Mesenchymal stem cell (in vitro differentiated cells and primary cell): ENCODE measurements around the gene PRR27.
A peak's percentile ranks its signal among the peaks of the same experiment; 100 is the strongest.

Experiments used
- DNase-seq: peaks from one replicate; pipeline ENCODE4 v3.0.0-alpha.2; 2013
- H2AFZ ChIP-seq: one replicate; pipeline ENCODE4 v1.6.1; 2013; ENCODE audit warnings: low read depth, mild to moderate bottlenecking, control low read depth, inconsistent platforms, low read length, moderate library complexity
- H2AK5ac ChIP-seq: 2 replicates; pipeline ENCODE4 v1.6.1; 2013; ENCODE audit warnings: low read length, moderate library complexity, mild to moderate bottlenecking, inconsistent platforms; ENCODE audit not compliant: severe bottlenecking
- H2BK120ac ChIP-seq: one replicate; pipeline ENCODE4 v1.6.1; 2013; ENCODE audit warnings: low read depth, mild to moderate bottlenecking, inconsistent platforms, low read length, moderate library complexity
- H2BK12ac ChIP-seq, 2 experiments: one replicate each; pipeline ENCODE4 v1.6.1; 2013; ENCODE audit warnings: inconsistent platforms in 2 of 2, low read length in 2 of 2, mild to moderate bottlenecking in 2 of 2, moderate library complexity in 2 of 2, control low read depth in 1 of 2
- H2BK15ac ChIP-seq: one replicate; pipeline ENCODE4 v1.6.1; 2013; ENCODE audit warnings: mild to moderate bottlenecking, low read depth, inconsistent platforms; ENCODE audit not compliant: poor library complexity, severe bottlenecking
- H2BK5ac ChIP-seq: 2 replicates; pipeline ENCODE4 v1.6.1; 2013; ENCODE audit warnings: low read depth, mild to moderate bottlenecking, low read length, control low read depth, inconsistent platforms; ENCODE audit not compliant: poor library complexity, severe bottlenecking
- H3K14ac ChIP-seq, 2 experiments: one replicate each; pipeline ENCODE4 v1.6.1; 2013; ENCODE audit warnings: inconsistent platforms in 2 of 2, low read length in 2 of 2, control low read depth in 1 of 2, mild to moderate bottlenecking in 1 of 2, moderate library complexity in 1 of 2
- H3K18ac ChIP-seq, 2 experiments: one replicate each; pipeline ENCODE4 v1.6.1; 2013; ENCODE audit warnings: inconsistent platforms in 2 of 2, low read length in 2 of 2, control low read depth in 1 of 2, low read depth in 1 of 2, mild to moderate bottlenecking in 1 of 2
- H3K23ac ChIP-seq, 2 experiments: one replicate each; pipeline ENCODE4 v1.6.1; 2013; ENCODE audit warnings: inconsistent platforms in 2 of 2, low read length in 2 of 2, mild to moderate bottlenecking in 2 of 2, moderate library complexity in 2 of 2, control low read depth in 1 of 2
- H3K27ac ChIP-seq: 2 replicates; pipeline ENCODE4 v1.5.1; 2013; ENCODE audit warnings: mild to moderate bottlenecking, moderate library complexity, low read length, control low read depth, inconsistent platforms; ENCODE audit not compliant: poor library complexity, severe bottlenecking
- H3K27me3 ChIP-seq, 2 experiments: 2 replicates each; pipeline versions ENCODE4 v1.6.1 to v1.7.0; 2013; ENCODE audit warnings: low read length in 2 of 2, mild to moderate bottlenecking in 2 of 2, moderate library complexity in 2 of 2, control low read depth in 1 of 2, inconsistent platforms in 1 of 2; ENCODE audit not compliant: control insufficient read depth in 1 of 2, insufficient read depth in 1 of 2
- H3K36me3 ChIP-seq, 2 experiments: 2 replicates each; pipeline versions ENCODE4 v1.6.1 to v1.7.0; 2013; ENCODE audit warnings: low read length in 2 of 2, control low read depth in 1 of 2, inconsistent platforms in 1 of 2, low read depth in 1 of 2, mild to moderate bottlenecking in 1 of 2; ENCODE audit not compliant: insufficient read depth in 2 of 2, control insufficient read depth in 1 of 2
- H3K4ac ChIP-seq, 2 experiments: one replicate each; pipeline ENCODE4 v1.6.1; 2013; ENCODE audit warnings: inconsistent platforms in 2 of 2, low read length in 2 of 2, mild to moderate bottlenecking in 2 of 2, moderate library complexity in 2 of 2, control low read depth in 1 of 2, low read depth in 1 of 2
- H3K4me1 ChIP-seq: 2 replicates; pipeline ENCODE4 v1.6.1; 2013; ENCODE audit warnings: low read depth, low read length, control low read depth; ENCODE audit not compliant: control insufficient read depth, insufficient read depth
- H3K4me2 ChIP-seq: 2 replicates; pipeline ENCODE4 v1.6.1; 2013; ENCODE audit warnings: low read length, mild to moderate bottlenecking, inconsistent platforms; ENCODE audit not compliant: poor library complexity, severe bottlenecking
- H3K4me3 ChIP-seq, 2 experiments: 2 replicates each; pipeline versions ENCODE4 v1.5.1 to v1.7.0; 2013; ENCODE audit warnings: low read length in 2 of 2, mild to moderate bottlenecking in 2 of 2, control low read depth in 1 of 2, low read depth in 1 of 2; ENCODE audit not compliant: insufficient read depth in 1 of 2
- H3K79me1 ChIP-seq: replicated peaks from 2 replicates; pipeline ENCODE4 v1.6.1; 2013; ENCODE audit warnings: mild to moderate bottlenecking, control low read depth, low read length, inconsistent platforms; ENCODE audit not compliant: poor library complexity, severe bottlenecking
- H3K9ac ChIP-seq: 2 replicates; pipeline ENCODE4 v1.7.0; 2013; ENCODE audit warnings: mild to moderate bottlenecking, low read length, moderate library complexity
- H3K9me3 ChIP-seq: 2 replicates; pipeline ENCODE4 v1.7.0; 2013; ENCODE audit warnings: mild to moderate bottlenecking, low read length; ENCODE audit not compliant: control insufficient read depth
- H4K8ac ChIP-seq: one replicate; pipeline ENCODE4 v1.6.1; 2013; ENCODE audit warnings: inconsistent platforms, mild to moderate bottlenecking, low read length, moderate library complexity
- H4K91ac ChIP-seq: one replicate; pipeline ENCODE4 v1.6.1; 2013; ENCODE audit warnings: mild to moderate bottlenecking, low read length, inconsistent platforms
- WGBS: methylation state at CpG from one replicate; pipeline ENCODE4 v1.1.7; 2013; ENCODE audit warnings: mixed read lengths; 5-methylcytosine and 5-hydroxymethylcytosine counted together

PRR27 gene

DNA sequence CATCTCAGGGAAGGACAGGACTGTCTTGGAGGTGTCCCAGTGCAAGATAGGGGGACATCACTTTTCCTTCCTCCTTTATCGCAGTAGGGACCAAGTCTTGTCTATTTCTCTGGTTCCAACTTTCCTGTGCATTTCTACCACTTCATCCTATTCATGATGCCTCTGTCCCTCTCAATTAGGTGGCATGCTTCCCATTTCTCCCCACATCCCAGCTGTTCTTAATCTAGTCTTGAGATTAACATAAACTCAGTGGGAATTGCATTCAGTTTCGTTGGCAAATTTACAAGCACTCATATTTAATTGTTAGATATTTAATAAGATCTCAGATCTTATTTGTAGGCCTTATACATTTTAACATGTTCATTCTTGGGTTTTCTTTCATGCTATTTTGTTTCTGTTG, 25.8 kb downstream of the PRR27 start:
- no peak overlapping the region for H2BK12ac ChIP-seq
- H3K4ac ChIP-seq = no peak overlapping the region
- H3K23ac ChIP-seq = no peak overlapping the region
- no peak overlapping the region for H4K8ac ChIP-seq
- no peaks in the 10 kb centered on the region for H3K4me1 ChIP-seq
- no peak overlapping the region for H3K14ac ChIP-seq
- DNase-seq = no peak
- no peak overlapping the region for H2BK15ac ChIP-seq
- no peak overlapping the region for H2BK120ac ChIP-seq
- H3K18ac ChIP-seq = no peak overlapping the region
- H3K79me1 ChIP-seq = no peaks in the 10 kb centered on the region
- H3K9ac ChIP-seq = no peak overlapping the region
- H3K9me3 ChIP-seq = no peaks in the 10 kb centered on the region
- H3K4me2 ChIP-seq = no peak overlapping the region
- no peaks in the 10 kb centered on the region for H3K36me3 ChIP-seq
- H3K27me3 ChIP-seq = no peaks in the 10 kb centered on the region
- no peak overlapping the region for H3K27ac ChIP-seq
- no peak overlapping the region for H2AK5ac ChIP-seq
- WGBS = 94% methylated on average over 1 of the region's 2 CpGs
- no peak overlapping the region for H4K91ac ChIP-seq
- H2BK5ac ChIP-seq = no peak overlapping the region
- no peak overlapping the region for H3K4me3 ChIP-seq
- no peak overlapping the region for H2AFZ ChIP-seq

GRCh38 chr4:70181864-70182263, 27.8 kb downstream of the PRR27 start:
- no peak overlapping the region for H3K14ac ChIP-seq
- H3K23ac ChIP-seq = no peak overlapping the region
- H3K9me3 ChIP-seq = no peaks in the 10 kb centered on the region
- H3K4me2 ChIP-seq = no peak overlapping the region
- WGBS = no CpG with 5 or more reads among the region's 1 CpG
- H3K18ac ChIP-seq = no peak overlapping the region
- no peak overlapping the region for H2BK5ac ChIP-seq
- H3K79me1 ChIP-seq = no peaks in the 10 kb centered on the region
- H2BK120ac ChIP-seq = no peak overlapping the region
- H3K4ac ChIP-seq = no peak overlapping the region
- H3K4me3 ChIP-seq = no peak overlapping the region
- H3K27ac ChIP-seq = no peak overlapping the region
- no peak overlapping the region for H2BK12ac ChIP-seq
- H3K9ac ChIP-seq = no peak overlapping the region
- H3K4me1 ChIP-seq = no peaks in the 10 kb centered on the region
- H4K8ac ChIP-seq = no peak overlapping the region
- no peaks in the 10 kb centered on the region for H3K27me3 ChIP-seq
- no peak overlapping the region for H2AFZ ChIP-seq
- DNase-seq = no peak
- H3K36me3 ChIP-seq = no peaks in the 10 kb centered on the region
- no peak overlapping the region for H2BK15ac ChIP-seq
- H2AK5ac ChIP-seq = no peak overlapping the region
- H4K91ac ChIP-seq = no peak overlapping the region

DNA sequence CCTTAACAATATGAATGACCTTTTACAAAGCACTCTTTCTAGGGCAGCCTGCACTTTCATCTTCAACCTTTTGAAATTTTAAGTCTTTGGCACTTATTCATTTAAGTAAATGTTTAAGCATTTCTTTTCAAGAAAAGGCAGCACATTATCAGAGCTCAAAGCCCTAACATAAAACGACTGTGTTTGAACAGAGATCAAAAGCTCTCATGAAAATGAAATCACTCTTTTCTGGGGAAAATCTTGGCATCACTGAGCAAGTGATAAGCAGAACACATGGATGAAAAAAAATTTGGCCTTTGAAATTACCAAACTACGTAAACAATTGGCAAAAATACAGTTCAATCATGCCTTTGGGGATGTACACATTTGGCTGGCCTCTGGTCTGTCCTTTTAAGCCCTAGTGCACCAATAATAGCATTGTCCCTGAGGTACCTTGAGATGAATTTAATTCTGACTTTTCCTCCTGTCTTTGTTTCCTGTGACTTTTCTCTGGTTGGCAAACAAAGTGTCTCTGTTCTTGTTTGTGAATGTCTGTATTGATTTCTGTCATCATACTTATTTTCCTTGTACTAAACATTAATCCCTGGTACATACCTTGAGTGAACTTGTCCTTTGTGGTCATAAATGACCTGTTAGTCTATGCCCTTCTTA, 28.6 kb downstream of the PRR27 start:
- H3K79me1 ChIP-seq = no peaks in the 10 kb centered on the region
- no peak overlapping the region for H3K23ac ChIP-seq
- no peak overlapping the region for H2AFZ ChIP-seq
- no peak for DNase-seq
- no peak overlapping the region for H3K4me2 ChIP-seq
- no peak overlapping the region for H4K8ac ChIP-seq
- no peak overlapping the region for H3K14ac ChIP-seq
- H2BK12ac ChIP-seq = no peak overlapping the region
- 74% methylated on average over 2 of the region's 2 CpGs for WGBS
- H2BK5ac ChIP-seq = no peak overlapping the region
- no peak overlapping the region for H3K27ac ChIP-seq
- H3K36me3 ChIP-seq = no peaks in the 10 kb centered on the region
- H3K4me3 ChIP-seq = no peak overlapping the region
- H3K9ac ChIP-seq = no peak overlapping the region
- no peaks in the 10 kb centered on the region for H3K4me1 ChIP-seq
- no peak overlapping the region for H3K4ac ChIP-seq
- no peak overlapping the region for H2BK120ac ChIP-seq
- H3K27me3 ChIP-seq = no peaks in the 10 kb centered on the region
- no peak overlapping the region for H4K91ac ChIP-seq
- no peaks in the 10 kb centered on the region for H3K9me3 ChIP-seq
- H3K18ac ChIP-seq = no peak overlapping the region
- H2AK5ac ChIP-seq = no peak overlapping the region
- H2BK15ac ChIP-seq = no peak overlapping the region

DNA sequence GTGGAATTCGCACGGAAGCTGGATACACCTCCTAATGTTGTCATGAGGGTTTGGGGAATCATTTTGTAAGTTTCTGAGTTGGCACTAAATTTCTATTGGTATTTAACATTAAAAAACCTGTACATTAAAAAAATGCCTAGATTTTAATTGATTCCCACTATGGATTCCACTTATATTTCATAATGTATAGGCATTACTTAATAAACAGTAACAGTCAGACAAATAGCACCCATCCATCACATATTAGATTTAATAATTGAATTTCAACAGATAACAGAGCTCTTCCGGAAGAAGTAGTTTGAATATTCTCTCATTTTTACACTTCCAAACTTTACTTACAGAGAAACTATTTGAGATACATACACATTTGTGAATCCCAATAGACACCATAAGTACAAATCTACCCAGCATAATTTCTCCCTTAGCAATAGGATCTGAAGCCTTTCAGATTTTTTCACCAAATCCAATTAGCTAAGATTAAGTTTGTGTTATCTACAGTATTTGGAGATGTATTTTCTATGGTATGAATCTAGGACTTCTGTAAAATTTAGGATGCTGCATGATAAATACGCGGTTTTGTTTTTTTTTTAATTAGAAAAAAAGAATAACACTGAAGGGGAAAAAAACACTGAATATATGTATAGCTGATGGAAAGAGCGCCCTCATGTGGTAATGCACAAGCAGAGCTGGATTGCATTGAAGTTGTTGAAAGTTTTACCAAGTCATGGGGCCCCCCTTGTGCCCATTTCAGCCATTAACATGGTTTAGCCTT, 29.3 kb downstream of the PRR27 start:
- H3K27me3 ChIP-seq = no peaks in the 10 kb centered on the region
- no peak overlapping the region for H2BK5ac ChIP-seq
- no peak overlapping the region for H2BK15ac ChIP-seq
- no peaks in the 10 kb centered on the region for H3K36me3 ChIP-seq
- H4K8ac ChIP-seq = no peak overlapping the region
- no peak overlapping the region for H2BK12ac ChIP-seq
- no peak overlapping the region for H3K4me2 ChIP-seq
- WGBS = 51% methylated on average over 6 of the region's 6 CpGs
- DNase-seq = peak; percentile 54
- no peaks in the 10 kb centered on the region for H3K79me1 ChIP-seq
- no peak overlapping the region for H3K18ac ChIP-seq
- no peak overlapping the region for H3K27ac ChIP-seq
- H3K9me3 ChIP-seq = no peaks in the 10 kb centered on the region
- no peaks in the 10 kb centered on the region for H3K4me1 ChIP-seq
- H4K91ac ChIP-seq = no peak overlapping the region
- no peak overlapping the region for H2BK120ac ChIP-seq
- H2AK5ac ChIP-seq = no peak overlapping the region
- H3K14ac ChIP-seq = no peak overlapping the region
- H3K9ac ChIP-seq = no peak overlapping the region
- H2AFZ ChIP-seq = no peak overlapping the region
- H3K4me3 ChIP-seq = no peak overlapping the region
- no peak overlapping the region for H3K4ac ChIP-seq
- H3K23ac ChIP-seq = no peak overlapping the region
